ENCODE measurements around the gene KLF15.

Gene KLF15

DNA sequence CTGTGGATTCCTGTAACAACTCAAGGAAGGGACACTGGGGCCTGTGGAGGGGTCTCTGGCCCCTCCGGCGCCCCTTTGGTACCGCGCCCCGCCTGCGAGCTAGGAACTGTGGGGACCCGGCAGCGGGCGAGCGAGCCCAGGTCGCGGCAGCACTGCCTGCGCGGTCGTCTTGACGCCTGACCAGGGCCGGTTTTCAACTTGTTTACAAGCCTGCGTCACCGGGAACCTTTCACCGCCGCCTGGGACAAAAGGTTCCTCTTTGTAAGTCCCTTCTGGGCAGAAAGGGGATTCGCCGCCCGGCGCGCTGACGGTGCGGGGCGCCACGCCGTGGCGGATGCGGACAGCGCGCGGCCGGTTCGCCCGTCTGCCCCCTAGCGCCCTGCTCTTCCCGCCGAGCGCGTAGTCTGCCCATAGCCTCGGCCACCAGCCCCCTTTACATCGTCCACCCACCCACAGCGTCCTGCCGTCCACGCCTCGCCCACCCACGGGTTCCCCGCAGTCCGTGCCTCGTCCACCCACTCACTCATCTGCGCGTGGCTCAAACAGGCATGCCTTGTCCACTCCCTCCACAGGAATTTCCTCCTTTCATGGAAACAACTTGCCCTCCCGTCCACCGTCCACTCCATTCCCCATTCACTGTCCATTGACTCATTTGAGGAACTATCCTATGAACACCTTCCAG, 32.0 kb upstream of the KLF15 start:
- peak; percentile 17 for DNase-seq

DNA sequence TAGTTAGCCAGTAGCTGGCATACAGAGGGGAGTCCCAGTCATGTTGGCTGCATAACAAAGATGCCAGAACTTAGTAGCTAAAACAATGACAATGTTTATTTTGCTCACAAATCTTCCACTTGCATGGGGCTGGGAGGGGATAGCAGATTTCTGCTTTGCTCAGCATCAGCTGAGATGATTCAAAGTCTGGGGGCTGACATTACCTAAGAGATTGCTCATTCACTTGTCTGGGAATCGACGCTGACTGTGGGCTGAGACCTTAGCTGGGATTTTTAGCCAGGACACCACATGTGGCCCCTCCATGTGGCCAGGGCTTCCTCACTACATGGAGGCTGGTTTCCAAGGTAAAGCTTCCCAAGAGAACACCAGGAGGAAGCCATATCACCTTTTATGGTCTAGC, 24.8 kb upstream of the KLF15 start:
- DNase-seq = no peak

DNA sequence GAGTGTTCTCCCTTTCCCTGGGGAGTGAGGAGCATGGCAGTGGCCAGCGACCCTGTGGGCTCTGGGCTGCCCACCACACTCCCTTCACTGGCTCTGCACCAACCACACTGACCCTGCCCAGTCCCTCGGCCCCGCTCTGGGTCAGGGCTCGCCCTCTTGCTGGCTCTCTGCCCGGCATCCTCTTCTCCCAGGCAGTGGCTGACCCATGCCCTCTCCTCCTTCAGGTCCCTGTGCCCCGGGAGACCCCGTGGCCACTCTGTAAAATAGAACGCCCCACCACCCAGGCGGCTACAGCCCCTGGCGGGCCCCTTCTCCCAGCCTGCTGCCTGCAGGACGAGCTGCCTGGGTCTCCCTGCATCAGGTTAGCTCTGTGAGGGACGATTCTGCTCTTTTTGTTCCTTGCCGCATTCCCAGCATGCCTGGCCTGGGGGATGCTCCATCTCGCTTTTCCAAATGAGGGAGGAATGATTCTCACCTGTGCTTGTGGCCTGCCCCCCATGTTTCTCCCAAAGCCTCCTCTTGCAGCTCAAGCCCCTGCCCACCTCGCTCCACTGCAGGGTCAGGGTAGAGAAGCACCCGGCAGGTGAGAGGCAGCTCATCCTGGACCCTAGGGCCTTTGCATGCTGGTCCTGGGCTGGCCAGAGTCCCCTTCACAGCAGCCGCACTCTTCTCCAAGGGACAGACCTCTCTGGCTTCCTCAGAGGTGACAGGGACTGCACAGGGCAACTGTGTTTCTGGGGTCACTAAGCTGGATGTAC, 23.0 kb upstream of the KLF15 start:
- no peak for DNase-seq

DNA sequence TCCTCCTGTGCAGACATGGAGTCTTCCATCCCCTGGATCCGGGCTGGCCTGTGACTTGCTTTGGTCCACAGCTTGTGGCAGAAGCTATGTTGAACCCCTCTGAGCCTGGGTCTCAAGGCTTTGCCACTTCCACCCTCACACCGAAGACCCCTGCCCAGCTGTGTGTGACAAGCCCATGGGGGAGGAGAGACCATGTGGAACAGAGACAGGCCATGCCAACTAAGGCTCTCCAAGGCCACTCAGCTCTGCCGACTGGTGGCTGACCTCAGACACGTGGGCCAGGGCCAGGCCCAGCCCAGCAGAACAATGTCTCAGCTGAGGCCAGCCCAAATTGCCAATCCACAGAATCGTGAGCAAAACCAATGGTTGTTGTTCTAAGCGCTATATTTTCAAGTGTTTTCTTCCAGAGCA, 21.1 kb upstream of the KLF15 start:
- DNase-seq = no peak

DNA sequence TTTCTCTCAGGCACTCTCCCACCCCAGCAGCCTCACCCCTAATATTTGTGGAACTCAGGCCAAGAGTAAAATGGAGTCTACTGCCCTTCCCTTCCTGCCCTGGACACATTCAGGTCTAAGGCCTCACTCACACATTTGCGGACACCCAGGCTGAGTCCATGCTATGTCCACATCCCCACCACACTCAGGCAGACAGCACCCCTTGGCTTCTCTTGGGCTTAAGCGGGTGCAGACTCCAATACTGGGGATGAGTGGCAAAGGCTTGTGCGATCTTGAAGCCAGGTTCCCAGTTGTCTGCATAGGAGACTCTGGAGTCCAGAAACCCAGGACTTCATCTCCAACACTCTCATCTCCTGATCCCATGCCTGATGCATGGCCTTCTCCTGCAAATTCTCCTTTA, 20.0 kb upstream of the KLF15 start:
- DNase-seq = no peak

DNA sequence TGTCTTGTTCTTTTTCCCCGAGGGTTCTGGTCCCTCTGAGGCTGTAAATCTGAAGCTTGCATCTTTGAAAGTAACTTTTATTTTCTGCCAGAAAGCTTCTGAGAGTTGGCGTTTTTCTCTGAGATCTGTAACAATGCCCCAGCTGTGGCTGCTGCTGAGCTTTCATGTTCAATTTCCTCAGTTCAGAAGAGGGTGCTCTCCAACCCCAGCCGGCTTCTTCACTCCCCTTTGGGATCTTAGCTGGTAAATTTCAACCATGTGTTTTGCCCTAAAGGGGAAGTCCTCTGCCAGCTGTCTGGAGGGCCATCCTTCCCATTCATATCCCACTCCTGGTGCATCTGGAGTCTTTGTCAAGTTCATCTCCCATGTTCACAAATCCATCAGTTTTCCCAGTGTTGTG, 19.2 kb upstream of the KLF15 start:
- DNase-seq = no peak

DNA sequence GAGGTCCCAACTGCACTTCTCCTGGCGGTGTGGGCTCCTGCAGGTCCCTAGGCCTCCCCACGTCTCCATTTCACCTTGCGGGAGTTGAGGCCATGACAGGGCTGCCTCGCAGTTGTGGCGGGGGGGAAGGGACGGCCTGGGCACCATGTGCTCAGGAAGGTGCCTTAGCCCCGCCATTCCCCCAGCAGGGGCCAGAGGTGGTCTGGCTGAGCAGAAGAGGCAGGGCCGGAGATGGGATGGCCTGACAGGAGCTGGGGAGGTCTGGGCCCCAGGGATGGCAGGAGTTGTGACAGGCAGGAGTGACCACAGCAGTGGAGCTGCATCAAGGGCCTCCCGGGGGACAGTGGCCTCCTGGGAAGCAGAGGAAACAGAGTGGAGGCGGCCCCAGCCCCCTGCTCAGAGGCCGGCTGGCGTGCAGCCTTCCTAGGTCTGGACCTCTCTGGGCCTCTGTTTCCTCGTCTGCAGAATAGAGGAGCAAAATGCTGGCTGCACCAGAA, 18.7 kb upstream of the KLF15 start:
- no peak for DNase-seq

DNA sequence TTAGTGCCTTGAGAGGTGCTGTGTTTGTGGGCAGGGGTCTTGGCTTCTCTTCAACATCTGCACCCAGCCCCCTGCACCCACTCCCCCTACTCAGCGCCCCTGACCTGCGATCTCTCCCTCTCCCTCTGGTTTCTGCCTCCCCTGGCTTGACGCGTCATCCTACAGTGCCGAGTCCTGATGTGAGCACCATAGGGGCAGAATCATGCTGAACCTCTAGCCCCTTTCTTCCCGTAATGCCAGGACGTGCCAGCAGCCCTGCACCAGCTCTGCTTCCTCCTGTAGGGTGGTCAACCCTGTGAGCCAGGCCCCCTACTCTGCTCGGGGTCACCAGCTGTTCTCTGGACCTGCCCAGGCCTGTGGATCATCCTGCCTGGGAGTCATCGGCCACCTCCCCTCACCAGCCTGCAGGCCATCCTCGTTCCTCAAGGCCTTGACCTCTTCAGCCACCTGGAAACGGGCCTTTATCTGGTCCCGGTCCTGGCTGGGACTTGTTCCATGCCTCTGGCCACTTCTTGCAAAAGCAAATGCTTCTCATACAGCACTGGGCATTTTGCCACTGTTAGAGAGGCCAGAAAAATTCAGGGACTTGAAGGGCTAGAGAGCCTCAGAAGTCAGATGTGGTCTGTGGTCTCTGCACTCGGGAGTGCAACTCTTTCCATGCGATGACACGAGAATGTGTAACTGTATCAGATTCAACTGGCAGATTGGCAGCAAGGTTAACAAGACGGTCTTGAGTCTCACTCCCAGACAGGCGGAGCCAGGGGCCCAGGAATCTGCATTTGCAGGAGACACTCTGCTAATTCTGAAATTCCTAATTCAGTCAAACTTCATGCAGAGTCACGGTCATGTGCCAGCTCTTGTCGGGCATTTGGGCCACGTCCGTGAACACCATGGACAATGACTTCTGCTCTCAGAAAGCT, 16.7 kb upstream of the KLF15 start:
- DNase-seq = no peak

DNA sequence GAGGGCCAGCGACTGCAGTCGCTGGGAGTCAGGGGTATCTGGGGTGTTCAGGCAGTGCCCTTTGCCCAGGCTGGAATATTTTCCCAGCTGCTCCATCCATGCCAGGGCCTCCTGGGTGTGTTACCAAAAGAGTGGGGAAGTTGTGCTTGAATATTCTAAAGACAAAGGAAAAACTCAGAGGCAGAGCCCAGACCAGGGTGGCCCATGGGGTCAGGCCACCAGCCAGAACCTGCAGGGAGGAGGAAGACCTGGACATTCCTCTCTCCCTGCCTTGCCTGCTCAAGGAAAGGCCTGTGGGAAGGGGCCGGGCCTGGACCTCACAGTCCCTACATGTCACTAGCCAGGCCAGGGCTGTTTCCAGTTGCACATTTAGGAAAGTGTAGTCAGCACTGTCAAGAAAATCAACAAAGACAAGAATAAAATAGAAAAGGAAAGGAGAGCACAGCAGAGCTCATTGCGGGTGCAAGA, 16.0 kb upstream of the KLF15 start:
- DNase-seq = no peak

DNA sequence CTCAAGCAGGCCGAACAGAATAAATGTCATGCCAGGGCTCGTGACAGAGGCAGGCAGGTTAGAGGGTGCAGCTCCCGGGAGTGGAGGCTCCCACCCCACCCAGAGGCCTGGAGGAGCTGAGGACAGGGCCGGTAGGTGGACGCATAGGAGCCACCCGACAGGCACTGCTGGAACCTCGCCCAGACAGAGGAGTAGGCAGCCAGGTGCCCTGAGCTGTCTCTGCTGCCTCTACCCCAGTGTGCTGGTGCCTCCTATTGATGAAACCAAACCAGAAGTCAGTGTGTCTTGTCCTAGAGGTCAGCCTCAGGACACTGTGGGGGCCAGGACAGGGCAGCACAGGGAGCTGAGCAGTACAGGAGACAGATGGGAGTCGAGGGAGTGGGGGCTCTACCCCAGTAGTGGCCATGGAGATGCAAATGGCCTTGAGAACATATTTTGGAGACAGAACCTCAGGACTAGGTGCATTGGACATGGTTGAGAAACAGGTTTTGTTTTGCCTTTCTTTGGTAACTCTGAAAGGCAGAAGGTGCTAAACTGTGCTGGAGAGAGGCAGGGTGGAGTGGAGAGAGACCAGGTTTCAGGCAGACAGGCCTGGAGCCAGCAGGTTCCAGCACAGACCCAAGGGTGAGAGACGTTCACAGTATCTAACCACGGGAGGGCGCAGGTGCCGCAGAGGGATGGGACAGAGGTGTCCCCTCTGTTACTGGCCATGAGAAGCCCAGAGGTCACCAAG, 15.4 kb upstream of the KLF15 start:
- no peak for DNase-seq

DNA sequence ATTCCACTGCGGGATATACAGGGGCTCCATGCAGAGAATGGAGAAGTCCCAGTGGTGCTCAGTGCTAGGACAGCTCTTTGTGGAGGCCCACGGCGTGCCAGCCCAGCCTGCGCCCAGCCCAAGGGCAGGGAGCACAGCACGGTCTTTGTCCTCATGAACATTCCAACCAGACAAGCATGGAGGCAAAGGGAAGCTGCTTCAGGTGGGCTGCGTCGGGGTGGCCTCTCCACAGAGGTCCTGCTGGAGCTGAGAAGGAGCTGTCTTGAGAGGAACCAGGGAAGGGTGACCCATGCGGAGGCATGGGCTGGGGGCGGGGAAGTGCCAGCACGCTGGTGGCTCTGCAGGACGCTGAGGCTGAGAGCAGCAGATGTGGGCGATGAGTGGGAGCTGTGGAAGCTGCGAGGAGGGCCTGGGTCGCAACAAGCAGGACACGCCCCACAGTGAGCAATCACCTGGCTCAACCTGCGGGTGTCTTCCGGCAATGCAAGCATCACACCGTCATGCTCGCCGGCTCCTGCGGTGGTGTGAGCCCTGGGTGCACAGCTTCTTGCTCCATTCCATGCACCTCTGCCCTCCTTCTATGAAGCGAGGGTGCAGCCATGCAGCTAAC, 14.0 kb upstream of the KLF15 start:
- DNase-seq = no peak

DNA sequence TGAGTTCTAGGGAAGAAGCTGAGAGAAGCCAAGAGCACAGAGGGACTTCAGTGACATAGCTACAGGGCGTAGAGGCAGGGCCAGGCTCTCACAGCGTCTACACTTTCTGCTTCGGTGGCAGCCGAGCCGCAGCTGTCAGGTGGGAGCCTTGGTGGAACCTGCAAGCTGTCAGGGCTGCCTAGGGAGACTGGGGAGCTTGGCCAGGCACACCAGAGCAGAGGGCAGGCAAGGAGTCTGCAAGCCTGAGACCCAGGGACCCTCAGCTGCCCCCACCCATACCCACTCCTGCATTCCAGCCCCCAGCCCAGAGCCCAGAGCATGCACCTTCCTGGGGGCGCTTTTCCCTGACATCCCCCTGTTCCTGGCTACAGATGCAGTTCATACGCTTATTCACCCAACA, 13.4 kb upstream of the KLF15 start:
- no peak for DNase-seq

DNA sequence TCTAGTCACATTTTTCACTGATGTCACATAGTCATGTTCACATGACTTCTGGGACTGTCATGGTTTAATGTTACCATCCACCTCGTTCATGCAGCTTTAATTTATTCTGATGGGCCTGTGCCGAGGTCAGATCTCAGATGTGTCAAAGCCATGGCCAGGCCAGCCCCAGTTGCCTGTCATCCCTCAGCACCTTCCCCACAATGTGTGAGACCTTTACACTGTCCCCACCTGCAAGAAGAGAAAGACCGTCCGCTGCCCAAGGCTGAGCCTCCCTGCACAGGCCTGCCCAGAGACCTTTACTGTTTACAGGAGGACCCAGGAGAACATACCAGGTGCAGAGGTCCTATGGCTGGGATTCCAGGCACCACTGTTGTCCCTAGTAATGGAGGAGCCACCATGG, 12.8 kb upstream of the KLF15 start:
- DNase-seq = no peak

DNA sequence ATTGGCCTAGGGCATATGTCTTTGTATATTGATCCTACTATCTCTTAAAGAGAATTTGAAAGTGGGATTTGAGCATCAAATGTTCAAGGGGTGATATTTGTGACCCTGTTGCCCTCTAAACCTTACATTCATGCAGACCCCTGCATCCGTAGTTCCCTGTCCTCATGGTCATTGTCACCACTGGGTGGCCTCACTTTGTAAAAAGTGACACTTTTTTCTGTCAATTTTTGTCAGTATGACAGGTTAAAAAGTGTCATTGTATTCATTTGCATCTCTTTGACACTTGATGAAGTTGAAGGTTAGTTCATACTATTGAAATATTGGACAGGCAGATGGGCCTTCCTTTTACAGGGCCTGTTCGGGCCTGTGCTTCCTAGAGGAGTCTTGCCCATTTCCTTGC, 12.3 kb upstream of the KLF15 start:
- no peak for DNase-seq

DNA sequence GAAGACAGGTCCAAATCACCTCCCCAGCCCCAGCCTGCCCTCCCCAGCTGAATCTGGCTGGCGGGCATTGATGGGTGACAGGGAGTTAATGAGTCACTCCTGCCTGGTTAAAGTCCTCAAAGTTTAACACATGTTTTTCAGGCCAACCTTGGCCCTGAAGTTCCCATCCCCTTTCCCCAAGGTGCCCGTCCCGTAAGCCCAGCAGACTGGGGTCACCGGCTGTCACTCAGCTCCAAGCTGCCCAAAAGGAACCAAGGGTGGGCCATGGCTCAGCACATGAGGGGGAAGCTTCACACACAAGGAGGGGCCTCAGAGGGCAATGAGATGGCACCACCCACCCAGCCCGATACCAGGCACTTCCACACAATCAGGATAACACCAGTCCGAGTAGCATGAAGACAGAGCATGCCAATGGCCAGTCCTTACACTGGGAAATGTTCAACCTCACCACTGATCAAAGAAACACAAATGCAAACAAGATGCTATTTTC, 10.2 kb upstream of the KLF15 start:
- no peak for DNase-seq

DNA sequence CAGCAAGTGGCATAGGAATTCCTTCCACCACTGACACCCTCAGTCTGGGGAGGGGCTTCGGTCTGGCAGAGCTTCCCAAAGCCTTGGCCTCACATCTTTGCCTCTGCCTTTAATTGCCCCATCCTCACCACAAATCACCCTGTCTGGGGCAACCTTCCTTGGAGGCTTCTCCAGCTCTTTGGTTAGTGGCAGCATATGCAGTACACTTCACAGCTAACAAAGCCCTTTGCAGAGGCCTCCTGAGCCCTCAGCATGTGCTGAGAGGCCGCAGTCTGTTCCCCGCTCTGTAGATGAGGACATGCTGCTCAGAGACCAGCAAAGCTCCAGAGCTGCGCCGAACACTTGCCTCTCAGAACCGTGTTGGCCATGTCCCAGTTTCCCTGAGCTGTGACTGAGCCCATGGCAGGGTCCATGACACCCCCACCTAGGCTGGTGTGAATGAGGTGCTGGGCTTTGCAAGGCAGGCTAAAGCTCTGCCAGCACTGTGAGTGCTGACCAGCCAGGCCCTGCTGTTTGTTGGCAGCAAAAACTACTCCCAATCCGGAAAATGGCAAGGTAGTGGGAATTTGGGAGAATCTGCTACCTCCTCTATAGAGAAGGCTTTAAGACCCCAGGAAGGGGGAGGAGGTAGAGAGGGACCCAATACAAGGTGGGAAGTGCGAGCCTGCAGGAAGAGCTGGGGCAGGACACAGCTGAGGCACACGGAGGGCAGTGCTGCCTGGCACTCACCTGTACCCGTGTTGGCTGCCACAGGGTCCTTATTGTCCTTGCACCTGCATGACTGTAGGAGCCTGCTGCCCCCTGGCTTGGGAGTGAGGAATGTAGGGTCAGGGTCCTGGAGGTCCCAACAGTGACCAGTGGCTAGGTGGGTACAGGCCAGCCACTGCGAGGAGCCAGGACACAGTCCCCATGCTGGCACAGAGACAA, 8.4 kb upstream of the KLF15 start:
- DNase-seq = no peak

DNA sequence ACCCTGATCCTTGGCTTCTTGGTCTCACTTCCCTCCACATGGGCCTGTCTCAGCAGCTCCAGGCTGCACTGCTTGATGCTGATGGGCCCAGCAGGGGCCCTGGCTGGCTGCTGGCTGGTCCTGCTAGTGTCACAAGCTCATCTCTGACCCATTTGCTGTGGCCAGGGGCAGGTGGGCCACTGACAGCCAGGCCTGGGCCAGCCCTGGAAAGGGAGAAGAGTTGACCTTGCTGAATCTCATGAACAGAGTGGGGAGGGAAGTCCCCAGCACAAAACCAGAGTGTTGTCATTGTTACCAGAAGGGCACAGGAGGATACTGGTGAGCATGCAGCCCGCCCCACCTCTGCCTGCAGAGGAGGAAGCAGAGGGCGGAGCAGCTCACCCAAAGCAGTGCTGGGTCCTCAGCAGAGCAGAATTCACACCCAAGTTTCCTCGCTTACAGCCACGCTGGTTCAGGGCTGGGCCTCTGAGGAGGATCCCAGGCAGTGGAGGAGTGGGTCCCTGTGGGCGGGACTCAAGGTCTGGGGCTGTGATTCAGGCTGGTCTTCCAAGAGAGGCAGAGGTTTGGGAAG, 7.6 kb upstream of the KLF15 start:
- DNase-seq = no peak

DNA sequence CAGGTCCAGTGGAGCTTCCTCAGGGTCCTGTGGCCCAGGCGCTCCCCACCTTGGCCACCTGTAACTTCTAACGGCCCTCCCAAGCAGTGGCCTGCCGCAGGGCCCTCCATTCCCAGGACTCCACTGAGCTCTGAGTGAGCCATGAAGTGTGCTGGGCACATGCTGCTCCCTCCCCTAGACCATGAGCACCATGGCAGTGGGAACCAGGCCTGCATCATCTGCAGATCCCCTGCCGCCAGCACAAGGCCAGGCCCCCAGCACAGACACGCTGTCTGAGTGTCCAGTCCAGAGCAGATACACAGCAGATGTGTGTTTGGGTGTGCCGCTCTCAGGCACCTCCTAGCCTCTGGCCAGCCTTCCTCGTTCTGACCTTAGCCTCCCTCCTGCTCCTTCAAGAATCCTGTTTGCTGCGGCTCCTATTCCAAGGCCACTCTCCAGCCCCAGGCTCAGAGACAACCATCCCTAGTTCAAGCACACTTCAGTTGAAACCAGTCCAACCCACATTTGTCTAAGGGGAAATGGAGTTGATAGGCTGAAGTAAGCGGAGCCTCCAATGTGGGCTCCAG, 7.0 kb upstream of the KLF15 start:
- no peak for DNase-seq

DNA sequence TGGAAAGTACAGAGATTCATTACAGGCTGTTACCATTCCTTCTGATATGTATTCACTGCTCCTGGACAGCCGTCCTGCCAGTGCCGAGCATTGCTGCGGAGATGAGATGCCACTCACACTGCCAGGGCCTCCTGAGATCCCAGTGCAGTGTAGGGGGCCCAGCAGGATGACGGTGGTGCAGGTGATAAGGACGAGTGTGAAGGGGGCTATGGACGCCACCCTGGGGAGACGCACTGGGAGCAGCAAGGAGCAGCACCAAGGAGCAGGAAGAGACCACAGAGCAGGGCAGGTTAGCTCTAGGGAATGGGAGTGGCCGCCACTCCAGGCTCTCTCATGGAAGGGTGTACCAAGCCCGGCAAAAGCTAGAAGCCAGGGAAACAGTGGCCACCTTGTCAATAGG, 4.0 kb upstream of the KLF15 start:
- no peak for DNase-seq

DNA sequence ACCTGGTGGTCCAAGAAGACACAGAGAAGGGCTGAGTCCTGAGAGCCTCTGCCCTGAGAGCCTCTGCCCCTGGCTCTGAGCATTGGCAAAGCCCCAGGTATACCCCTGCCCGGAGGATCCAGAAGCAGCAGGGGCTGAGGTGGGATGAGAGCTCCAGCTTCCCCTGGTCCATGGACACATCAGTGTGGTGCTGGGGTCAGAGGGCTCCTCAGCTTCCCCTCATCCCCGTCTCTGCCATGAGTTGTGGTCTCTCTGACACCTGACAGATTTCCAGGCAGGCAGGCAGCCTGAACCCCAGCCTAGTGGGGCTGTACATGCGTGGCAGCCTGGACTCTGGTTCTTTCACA, 3.5 kb upstream of the KLF15 start:
- no peak for DNase-seq

All from activated gamma-delta T cell treated with Interleukin-2 at 50 U/mL for 16 hours (primary cell).